Body of pancreas (tissue), 4 donors: ENCODE measurements around the gene GOLGA6L10. TPM values are rescaled to one million over a fixed set of nuclear protein-coding genes. Genes with fewer than 3 reads are reported as not detected.
"Not testable (repeated sequence)": the region's sequence is repeated elsewhere in the genome, so short reads cannot be mapped to it uniquely, and the experiment has no call there.

Experiments
- ATAC-seq: fragments of 150-250 bp; one replicate; pipeline ENCODE4 v1.9.1; 2016
- DNase-seq, 4 donors: peaks; one replicate each; pipeline ENCODE4 v3.0.0-alpha.2; 2019
- H3K27ac ChIP-seq, 4 donors: fragments of 200-600 bp; sonication (generic); 1 replicate in 3 of 4; 2 replicates in 1 of 4; pipeline versions ENCODE4 v1.5.1 to v1.6.1; 2016 to 2019; ENCODE audit warnings: mild to moderate bottlenecking in 1 of 4, mixed read lengths in 1 of 4, moderate library complexity in 1 of 4
- H3K27me3 ChIP-seq, 2 donors: fragments of 200-600 bp; sonication (generic); one replicate each; pipeline ENCODE4 v1.6.0; 2016; ENCODE audit warnings: mild to moderate bottlenecking in 1 of 2
- H3K36me3 ChIP-seq, 2 donors: fragments of 200-600 bp; sonication (generic); replicated peaks in 1 of 2; 2 replicates each; pipeline ENCODE4 v1.5.1; 2016; ENCODE audit warnings: low read depth in 2 of 2; ENCODE audit not compliant: insufficient read depth in 1 of 2
- H3K4me1 ChIP-seq: fragments of 200-600 bp; sonication (generic); one replicate; pipeline ENCODE4 v1.6.0; 2016
- H3K4me3 ChIP-seq, 2 donors: fragments of 200-600 bp; sonication (generic); 1 replicate in 1 of 2; 2 replicates in 1 of 2; pipeline ENCODE4 v1.5.1; 2016 to 2019
- H3K9me3 ChIP-seq, 3 donors: fragments of 200-600 bp; sonication (generic); 1 replicate in 2 of 3; 2 replicates in 1 of 3; pipeline ENCODE4 v1.5.1; 2016
- POLR2A ChIP-seq, 3 donors: fragments of 450-650 bp; IDR thresholded peaks; one replicate each; pipeline ENCODE4 v1.6.1; 2016; ENCODE audit warnings: antibody characterized with exemption in 3 of 3, mild to moderate bottlenecking in 2 of 3
- WGBS, 2 donors: methylation state at CpG; one replicate each; pipeline ENCODE4 v1.1.5; 2017; 5-methylcytosine and 5-hydroxymethylcytosine counted together
- intact Hi-C: fragments of 100-400 bp; cut with DNase I; formaldehyde crosslinking; loops from one replicate; pipeline ENCODE4 v1.15.1; 2023
- total RNA-seq, 2 donors: library from RNA; depleted of rRNA; stranded (reverse); fragments of >200 nt; gene quantifications; one replicate each; pipeline ENCODE4 v1.1.0, GENCODE V29; 2016
- TF ChIP-seq, protein P1 (sequence below), 7 experiments: fragments of 450-650 bp in 4 of 7; fragments of 200-600 bp in 3 of 7; sonication (generic) in 3 of 7; IDR thresholded peaks; one replicate each; pipeline ENCODE4 v1.5.1; 2016 to 2019; ENCODE audit warnings: antibody characterized with exemption in 7 of 7

GOLGA6L10 gene
- total RNA-seq, 2 donors from 2014 or later, result 2.9 to 10.2 TPM

DNA sequence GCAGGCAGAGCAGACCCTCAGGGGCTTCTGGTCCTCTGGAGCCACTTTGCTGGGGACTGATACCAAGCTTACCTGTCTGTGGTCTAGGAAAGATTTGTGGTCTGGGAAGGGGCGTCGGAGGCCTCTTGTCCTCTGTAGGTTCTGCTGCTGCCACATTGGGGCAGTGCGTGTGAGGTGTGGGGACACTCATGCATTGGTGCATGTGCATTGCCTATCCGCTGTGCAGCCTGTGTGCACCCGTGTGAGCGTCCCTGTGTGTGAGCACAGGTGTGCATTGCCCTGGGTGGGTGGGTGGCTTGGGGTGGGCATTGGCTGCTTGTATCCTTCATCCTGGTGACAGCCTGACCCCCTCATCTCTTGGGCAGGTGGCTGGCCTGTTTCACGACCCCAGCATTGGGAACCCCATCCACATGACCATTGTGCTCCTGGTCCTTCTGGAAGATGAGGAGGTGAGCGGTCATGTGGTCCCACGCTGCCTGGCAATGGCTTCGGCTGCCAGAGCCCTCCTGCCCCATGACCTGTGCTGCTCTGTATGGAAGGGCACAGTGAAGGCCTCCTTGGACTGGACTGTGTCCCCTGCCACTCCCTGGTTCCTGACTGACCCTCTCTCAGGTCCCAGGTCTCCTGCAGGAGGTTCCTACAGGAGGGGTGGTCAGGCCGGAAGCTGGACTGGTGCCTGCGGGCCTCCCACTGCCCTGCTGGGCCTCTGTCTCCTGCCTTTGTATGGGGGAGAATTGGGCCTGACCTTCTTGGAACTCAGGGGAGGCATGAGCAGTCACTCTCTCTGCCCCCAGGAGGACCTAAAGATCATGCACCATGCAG, 45.1 kb downstream of the GOLGA6L10 start:
- Histone ChIP-seq H3K9me3 (no peaks in the 10 kb centered on the region), H3K27ac (no peak overlapping the region), H3K36me3 (no peaks in the 10 kb centered on the region), H3K27me3 (no peaks in the 10 kb centered on the region), H3K4me3 (no peak overlapping the region), H3K4me1 (no peaks in the 10 kb centered on the region)
- ATAC-seq, result no peak
- no peak for DNase-seq
- WGBS, 2 donors, result 77 to 79% methylated on average over 12 of the region's 12 CpGs
- TF ChIP-seq, protein P1, sequence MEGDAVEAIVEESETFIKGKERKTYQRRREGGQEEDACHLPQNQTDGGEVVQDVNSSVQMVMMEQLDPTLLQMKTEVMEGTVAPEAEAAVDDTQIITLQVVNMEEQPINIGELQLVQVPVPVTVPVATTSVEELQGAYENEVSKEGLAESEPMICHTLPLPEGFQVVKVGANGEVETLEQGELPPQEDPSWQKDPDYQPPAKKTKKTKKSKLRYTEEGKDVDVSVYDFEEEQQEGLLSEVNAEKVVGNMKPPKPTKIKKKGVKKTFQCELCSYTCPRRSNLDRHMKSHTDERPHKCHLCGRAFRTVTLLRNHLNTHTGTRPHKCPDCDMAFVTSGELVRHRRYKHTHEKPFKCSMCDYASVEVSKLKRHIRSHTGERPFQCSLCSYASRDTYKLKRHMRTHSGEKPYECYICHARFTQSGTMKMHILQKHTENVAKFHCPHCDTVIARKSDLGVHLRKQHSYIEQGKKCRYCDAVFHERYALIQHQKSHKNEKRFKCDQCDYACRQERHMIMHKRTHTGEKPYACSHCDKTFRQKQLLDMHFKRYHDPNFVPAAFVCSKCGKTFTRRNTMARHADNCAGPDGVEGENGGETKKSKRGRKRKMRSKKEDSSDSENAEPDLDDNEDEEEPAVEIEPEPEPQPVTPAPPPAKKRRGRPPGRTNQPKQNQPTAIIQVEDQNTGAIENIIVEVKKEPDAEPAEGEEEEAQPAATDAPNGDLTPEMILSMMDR (IDR thresholded peaks at IDR 0.05), result no peak
- no peak for TF ChIP-seq POLR2A (IDR thresholded peaks at IDR 0.05)
- intact Hi-C loops, result no loop called here

GRCh38 chr15:82301296-82302016, 47.8 kb downstream of the GOLGA6L10 start:
- WGBS, 2 donors, result 49 to 77% methylated on average over 2 to 3 of the region's 3 CpGs
- DNase-seq, result no peak
- H3K4me1 ChIP-seq, result no peaks in the 10 kb centered on the region
- H3K27me3 ChIP-seq, result no peaks in the 10 kb centered on the region
- intact Hi-C loops, result no loop called here
- H3K36me3 ChIP-seq, result no peaks in the 10 kb centered on the region
- ATAC-seq, result no peak
- no peak overlapping the region for H3K27ac ChIP-seq
- H3K9me3 ChIP-seq, result no peaks in the 10 kb centered on the region
- TF ChIP-seq POLR2A (IDR thresholded peaks at IDR 0.05), result no peak
- TF ChIP-seq, protein P1 (IDR thresholded peaks at IDR 0.05), result no peak
- H3K4me3 ChIP-seq, result no peak overlapping the region

DNA sequence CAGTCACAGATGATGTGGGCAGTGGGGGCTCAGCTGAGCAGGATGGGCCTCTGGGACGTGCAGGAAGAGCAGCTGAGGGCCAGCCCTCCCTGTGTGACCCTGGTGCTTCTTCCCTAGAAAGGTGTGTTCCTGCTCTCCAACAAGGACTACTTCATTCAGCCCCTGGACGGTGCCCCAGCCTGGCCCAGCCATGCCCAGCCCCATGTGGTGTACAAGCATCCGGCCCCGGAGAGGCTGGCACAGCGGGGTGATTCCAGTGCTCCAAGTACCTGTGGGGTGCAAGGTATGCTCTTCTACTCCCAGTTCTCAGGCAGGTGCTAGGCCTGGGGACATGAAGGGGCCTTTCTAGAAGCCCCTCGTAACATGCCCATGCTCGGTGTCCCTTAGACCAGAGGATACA, 48.4 kb downstream of the GOLGA6L10 start:
- no peak for DNase-seq
- no peaks in the 10 kb centered on the region for H3K36me3 ChIP-seq
- 89 to 90% methylated on average over 5 to 7 of the region's 7 CpGs for WGBS, 2 donors
- TF ChIP-seq, protein P1 (IDR thresholded peaks at IDR 0.05), result no peak
- no peak for TF ChIP-seq POLR2A (IDR thresholded peaks at IDR 0.05)
- no peaks in the 10 kb centered on the region for H3K4me1 ChIP-seq
- H3K4me3 ChIP-seq, result no peak overlapping the region
- no peaks in the 10 kb centered on the region for H3K9me3 ChIP-seq
- H3K27ac ChIP-seq, result no peak overlapping the region
- intact Hi-C loops, result no loop called here
- H3K27me3 ChIP-seq, result no peaks in the 10 kb centered on the region
- ATAC-seq, result no peak

DNA sequence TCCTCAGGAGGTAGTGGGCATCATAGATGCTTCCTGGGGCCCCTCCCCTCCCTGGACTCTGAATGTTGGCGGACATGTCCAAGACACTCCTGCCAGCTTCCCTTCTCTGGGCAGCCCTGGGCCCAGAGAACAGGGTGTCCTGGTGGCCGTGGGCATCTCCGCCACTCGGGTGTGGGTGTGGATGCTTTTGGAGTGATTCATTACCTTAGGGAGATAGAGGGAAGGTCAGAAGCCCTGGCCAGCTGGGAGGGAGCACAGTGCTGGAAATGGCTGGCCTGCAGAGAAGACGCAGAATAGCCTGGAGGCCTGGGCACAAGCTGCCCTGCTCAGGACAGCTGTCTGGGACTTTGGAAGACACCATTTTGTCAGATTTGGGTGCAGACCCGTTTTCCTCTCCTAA, 48.9 kb downstream of the GOLGA6L10 start:
- H3K4me3 ChIP-seq, H3K27ac ChIP-seq, DNase-seq, intact Hi-C loops, H3K36me3 ChIP-seq, H3K9me3 ChIP-seq, H3K4me1 ChIP-seq, H3K27me3 ChIP-seq, ATAC-seq: not testable (repeated sequence)
- WGBS, 2 donors, result 68% methylated on average over 5 of the region's 6 CpGs; no CpG with 5 or more reads in 1 of the 2 donors

DNA sequence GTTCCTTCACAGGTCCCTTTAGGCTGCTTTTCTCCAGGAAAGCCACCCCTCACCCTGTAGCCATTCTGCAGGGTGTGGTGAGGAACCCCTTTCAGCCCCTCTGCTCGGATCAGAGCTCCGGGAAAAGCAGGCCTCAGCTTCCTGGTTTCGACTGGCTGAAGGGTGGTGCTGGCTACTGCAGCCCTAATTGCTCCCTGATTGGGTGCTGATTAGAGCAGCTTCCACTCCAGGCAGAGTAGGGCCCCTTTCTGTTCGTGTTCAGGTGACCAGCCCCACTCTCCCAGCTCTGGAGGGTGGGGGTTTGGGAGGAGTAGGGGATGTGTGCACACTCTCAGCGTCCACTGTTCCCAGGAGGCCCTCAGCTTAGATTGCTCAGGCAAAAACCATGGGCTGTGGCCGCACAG, 49.8 kb downstream of the GOLGA6L10 start:
- H3K4me1 ChIP-seq, DNase-seq, H3K36me3 ChIP-seq, H3K4me3 ChIP-seq, intact Hi-C loops, H3K27ac ChIP-seq, H3K9me3 ChIP-seq, H3K27me3 ChIP-seq, ATAC-seq: not testable (repeated sequence)
- WGBS, 2 donors, result 67 to 78% methylated on average over 3 of the region's 6 CpGs
